H1 (cell line): Measurements from ENCODE around the gene DPP3. TPM values are rescaled to one million over a fixed set of nuclear protein-coding genes. Genes with fewer than 3 reads are reported as not detected.
"Not testable (repeated sequence)": the region's sequence is repeated elsewhere in the genome, so short reads cannot be mapped to it uniquely, and the experiment has no call there.

Source experiments
- CTCF ChIA-PET: fragments of 300-600 bp; sonication (Branson Sonifier 250); formaldehyde crosslinking; loops from one replicate; lab custom pipeline; 2021; ENCODE audit not compliant: partially characterized antibody; lab: Charles Lee
- POLR2A ChIA-PET: fragments of 300-600 bp; sonication (Branson Sonifier 250); formaldehyde crosslinking; loops from one replicate; lab custom pipeline; 2021; ENCODE audit warnings: inconsistent platforms; ENCODE audit not compliant: partially characterized antibody; lab: Charles Lee
- DNase-seq, 2 experiments: peaks; one replicate each; pipeline versions ENCODE4 v3.0.0 to v3.0.0-alpha.2; 2010 to 2022; ENCODE audit warnings: low spot score in 2 of 2, low read depth in 1 of 2, mixed read lengths in 1 of 2
- FAIRE-seq: peaks from 2 replicates; lab custom pipeline; 2011; peaks lifted over from hg19 to GRCh38; lab: Jason Lieb, UNC
- H2AFZ ChIP-seq: 2 replicates; pipeline ENCODE4 v1.8.1; 2012; ENCODE audit warnings: low read length, inconsistent platforms
- H2AK5ac ChIP-seq: 2 replicates; pipeline ENCODE4 v1.6.1; 2013; ENCODE audit warnings: low read depth, low read length
- H2BK120ac ChIP-seq: replicated peaks from 2 replicates; pipeline ENCODE3; 2013; ENCODE audit warnings: low read depth, low read length, inconsistent platforms
- H2BK12ac ChIP-seq: 2 replicates; pipeline ENCODE4 v1.6.1; 2013; ENCODE audit warnings: low read depth, low read length
- H2BK15ac ChIP-seq: 2 replicates; pipeline ENCODE4 v1.6.1; 2013; ENCODE audit warnings: low read length
- H2BK20ac ChIP-seq: 2 replicates; pipeline ENCODE4 v1.6.1; 2013; ENCODE audit warnings: low read length
- H2BK5ac ChIP-seq: 2 replicates; pipeline ENCODE4 v1.6.1; 2013; ENCODE audit warnings: low read depth, low read length
- H3K14ac ChIP-seq: 2 replicates; pipeline ENCODE4 v1.6.1; 2013; ENCODE audit warnings: inconsistent platforms; ENCODE audit not compliant: insufficient read length
- H3K18ac ChIP-seq: 2 replicates; pipeline ENCODE4 v1.6.1; 2013; ENCODE audit warnings: low read length; ENCODE audit errors: extremely low read depth
- H3K23ac ChIP-seq: 2 replicates; pipeline ENCODE4 v1.6.1; 2013; ENCODE audit warnings: inconsistent platforms; ENCODE audit not compliant: insufficient read length
- H3K23me2 ChIP-seq: 2 replicates; pipeline ENCODE4 v1.6.1; 2013; ENCODE audit warnings: low read depth, low read length
- H3K27ac ChIP-seq: 2 replicates; pipeline ENCODE4 v1.6.1; 2011; ENCODE audit warnings: low read depth, low read length, inconsistent platforms
- H3K27me3 ChIP-seq, 4 experiments: replicated peaks in 1 of 4; 1 replicate in 1 of 4; 2 replicates in 3 of 4; pipeline versions ENCODE4 v1.6.1 to v1.8.1; 2011 to 2013; ENCODE audit warnings: low read length in 3 of 4, mild to moderate bottlenecking in 3 of 4, inconsistent platforms in 2 of 4, mixed read lengths in 2 of 4, moderate library complexity in 1 of 4; ENCODE audit not compliant: control insufficient read depth in 3 of 4, insufficient read depth in 3 of 4; ENCODE audit errors: extremely low read depth in 1 of 4
- H3K36me3 ChIP-seq, 4 experiments: 2 replicates each; pipeline versions ENCODE4 v1.6.1 to v1.8.1; 2011 to 2013; ENCODE audit warnings: mild to moderate bottlenecking in 4 of 4, low read length in 3 of 4, moderate library complexity in 2 of 4, control low read depth in 1 of 4, inconsistent platforms in 1 of 4; ENCODE audit not compliant: insufficient read depth in 4 of 4, control insufficient read depth in 2 of 4
- H3K4ac ChIP-seq: replicated peaks from 2 replicates; pipeline ENCODE3; 2013; ENCODE audit warnings: low read length, low read depth, mixed read lengths, inconsistent platforms; ENCODE audit not compliant: insufficient read length
- H3K4me1 ChIP-seq, 4 experiments: replicated peaks in 1 of 4; 1 replicate in 1 of 4; 2 replicates in 3 of 4; pipeline versions ENCODE4 v1.6.1 to v1.8.1; 2011 to 2013; ENCODE audit warnings: low read length in 3 of 4, inconsistent platforms in 2 of 4, mixed read lengths in 1 of 4; ENCODE audit not compliant: insufficient read depth in 4 of 4, control insufficient read depth in 3 of 4
- H3K4me2 ChIP-seq, 2 experiments: 2 replicates each; pipeline versions ENCODE4 v1.6.1 to v1.8.1; 2011 to 2013; ENCODE audit warnings: low read depth in 2 of 2, low read length in 2 of 2, control low read depth in 1 of 2, inconsistent platforms in 1 of 2, mild to moderate bottlenecking in 1 of 2; ENCODE audit not compliant: insufficient read depth in 1 of 2
- H3K4me3 ChIP-seq, 4 experiments: fragments of 200-600, 300-600 bp in 1 of 4; sonication (generic), shearing (Covaris generic), sonication (Bioruptor Twin) in 1 of 4; 2 replicates each; pipeline versions ENCODE4 v1.5.1 to v1.8.1; 2011 to 2016; ENCODE audit warnings: low read length in 4 of 4, low read depth in 3 of 4, control low read depth in 2 of 4, inconsistent platforms in 2 of 4, mild to moderate bottlenecking in 2 of 4, mixed read lengths in 1 of 4, moderate library complexity in 1 of 4; ENCODE audit not compliant: insufficient read depth in 2 of 4; ENCODE audit errors: extremely low read depth in 1 of 4
- H3K56ac ChIP-seq: replicated peaks from 2 replicates; pipeline ENCODE3; 2013; ENCODE audit warnings: low read depth, mild to moderate bottlenecking, mixed read lengths, low read length, inconsistent platforms; ENCODE audit not compliant: insufficient read length
- H3K79me1 ChIP-seq: 2 replicates; pipeline ENCODE4 v1.6.1; 2013; ENCODE audit warnings: low read depth, low read length, control low read depth
- H3K79me2 ChIP-seq, 2 experiments: 2 replicates each; pipeline versions ENCODE4 v1.6.1 to v1.8.1; 2012 to 2013; ENCODE audit warnings: low read length in 2 of 2, mild to moderate bottlenecking in 2 of 2, inconsistent platforms in 1 of 2; ENCODE audit not compliant: insufficient read depth in 2 of 2, control insufficient read depth in 1 of 2
- H3K9ac ChIP-seq, 4 experiments: replicated peaks in 1 of 4; 1 replicate in 1 of 4; 2 replicates in 3 of 4; pipeline versions ENCODE4 v1.6.1 to v1.8.1; 2011 to 2013; ENCODE audit warnings: low read depth in 3 of 4, low read length in 3 of 4, control low read depth in 2 of 4, mild to moderate bottlenecking in 2 of 4, moderate library complexity in 2 of 4, inconsistent platforms in 1 of 4; ENCODE audit errors: extremely low read depth in 1 of 4
- H3K9me3 ChIP-seq, 2 experiments: 2 replicates each; pipeline versions ENCODE4 v1.6.1 to v1.8.1; 2012 to 2013; ENCODE audit warnings: mild to moderate bottlenecking in 2 of 2, moderate library complexity in 2 of 2, control low read depth in 1 of 2, inconsistent platforms in 1 of 2, low read depth in 1 of 2, low read length in 1 of 2, mixed read lengths in 1 of 2; ENCODE audit not compliant: insufficient read depth in 2 of 2
- H4K20me1 ChIP-seq, 2 experiments: replicated peaks in 1 of 2; 2 replicates each; pipeline versions ENCODE3 to v1.8.1; 2011 to 2013; ENCODE audit warnings: inconsistent platforms in 2 of 2, low read length in 2 of 2, mild to moderate bottlenecking in 1 of 2; ENCODE audit not compliant: insufficient read depth in 2 of 2, control insufficient read depth in 1 of 2
- H4K5ac ChIP-seq: 2 replicates; pipeline ENCODE4 v1.6.1; 2013; ENCODE audit warnings: low read length, low read depth, mixed read lengths, inconsistent platforms; ENCODE audit not compliant: insufficient read length
- H4K8ac ChIP-seq: 2 replicates; pipeline ENCODE4 v1.8.0; 2013; ENCODE audit warnings: mild to moderate bottlenecking, moderate library complexity, low read length, inconsistent platforms; ENCODE audit not compliant: insufficient read depth; ENCODE audit errors: extremely low read depth
- H4K91ac ChIP-seq: replicated peaks from 2 replicates; pipeline ENCODE3; 2013; ENCODE audit warnings: low read length, mixed read lengths, inconsistent platforms; ENCODE audit not compliant: insufficient read length
- WGBS, 2 experiments: shearing (Covaris generic) in 1 of 2; methylation state at CpG; one replicate each; pipeline versions ENCODE4 v1.1.6 to v1.1.7; 2013 to 2015; ENCODE audit warnings: low lambda C conversion rate in 2 of 2, mixed read lengths in 2 of 2, inconsistent platforms in 1 of 2, low coverage in 1 of 2, missing lambda C conversion rate in 1 of 2; ENCODE audit not compliant: insufficient replicate concordance in 2 of 2, insufficient coverage in 1 of 2, insufficient read length in 1 of 2; ENCODE audit errors: extremely low coverage in 1 of 2, missing lambda C conversion rate in 1 of 2; 5-methylcytosine and 5-hydroxymethylcytosine counted together
- polyA plus RNA-seq, 7 experiments: library from polyadenylated mRNA; depleted of rRNA in 3 of 7; stranded (reverse) in 5 of 7; unstranded in 2 of 7; fragments of >200 nt in 5 of 7; fragments of 200-250 nt in 2 of 7; gene quantifications; 1 replicate in 5 of 7; 2 replicates in 1 of 7; 4 replicates in 1 of 7; pipeline versions ENCODE4 v1.2.1 to v1.2.3, GENCODE V29; 2011 to 2013; ENCODE audit warnings: missing spikeins in 2 of 7, mixed read lengths in 2 of 7
- total RNA-seq: library from RNA; stranded (reverse); fragmentation: NEBNext Ultra II Directional; extraction: Animal tissue kit (Norgen Biotek cat#: 25700); gene quantifications from 2 replicates; pipeline ENCODE4 v1.2.1, GENCODE V29; 2021

The DPP3 gene
- total and polyA plus RNA-seq, 2 of the 8 experiments (the other 6 are each of a cell fraction or from before 2014, with no cell fraction given), result 75.1 to 82.7 TPM

DNA sequence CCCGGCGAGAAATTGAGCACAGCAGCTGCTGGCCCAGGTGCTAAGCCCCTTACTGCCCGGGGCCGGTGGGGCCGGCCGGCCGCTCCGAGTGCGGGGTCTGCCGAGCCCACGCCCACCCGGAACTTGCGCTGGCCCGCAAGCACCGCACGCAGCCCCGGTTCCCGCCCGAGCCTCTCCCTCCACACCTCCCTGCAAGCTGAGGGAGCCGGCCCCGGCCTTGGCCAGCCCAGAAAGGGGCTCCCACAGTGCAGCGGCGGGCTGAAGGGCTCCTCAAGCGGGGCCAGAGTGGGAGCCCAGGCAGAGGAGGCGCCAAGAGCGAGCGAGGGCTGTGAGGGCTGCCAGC, 39.3 kb upstream of the DPP3 start:
- H4K20me1 ChIP-seq, H3K18ac ChIP-seq, H2BK5ac ChIP-seq, FAIRE-seq, H3K79me1 ChIP-seq, H2BK120ac ChIP-seq, H3K23ac ChIP-seq, H2BK12ac ChIP-seq, H2AFZ ChIP-seq, H4K8ac ChIP-seq, H3K79me2 ChIP-seq, H3K4ac ChIP-seq, H3K4me2 ChIP-seq, H3K23me2 ChIP-seq, H3K9ac ChIP-seq, H2BK15ac ChIP-seq, H4K5ac ChIP-seq, DNase-seq, H4K91ac ChIP-seq, H3K27ac ChIP-seq, H3K4me3 ChIP-seq, H3K27me3 ChIP-seq, H2AK5ac ChIP-seq, H3K14ac ChIP-seq, H2BK20ac ChIP-seq, H3K56ac ChIP-seq, H3K4me1 ChIP-seq: not testable (repeated sequence)
- H3K36me3 ChIP-seq, result peaks cover 3 to 14% (median 11%) of the 10 kb centered on the region in 4 experiments; a peak in 6 of 8 replicates
- ChIA-PET CTCF (interaction anchor here (0.8 to 13.7 kb wide), 13 partner anchors 14 to 129 kb away, joined by 3 to 259 read pairs (median 5); partner anchors contain the start of gene NPAS4), POLR2A (interaction anchor here (0.8 to 1.5 kb wide), 4 partner anchors 23 to 241 kb away, joined by 3 to 4 read pairs (median 4); partner anchors contain the start of gene DPP3)
- H3K9me3 ChIP-seq, result peaks cover 15 to 16% of the 10 kb centered on the region in 2 experiments
- 94% methylated on average over 15 of the region's 27 CpGs; no CpG with 5 or more reads in 1 of the 2 experiments for WGBS, 2 experiments
